22Rv1 (cell line): ENCODE results near the gene SERPING1.

Experiments used
- H3K27ac ChIP-seq: fragments of 450-650 bp; 2 replicates; pipeline ENCODE4 v1.5.1; 2017
- ZFX ChIP-seq: fragments of 450-650 bp; IDR thresholded peaks from 2 replicates; pipeline ENCODE4 v1.6.1; 2017; ENCODE audit warnings: antibody characterized with exemption, borderline replicate concordance
- TF ChIP-seq, protein P1 (sequence below): fragments of 450-650 bp; IDR thresholded peaks from 2 replicates; pipeline ENCODE4 v1.5.1; 2017; ENCODE audit warnings: mild to moderate bottlenecking

SERPING1 gene

DNA sequence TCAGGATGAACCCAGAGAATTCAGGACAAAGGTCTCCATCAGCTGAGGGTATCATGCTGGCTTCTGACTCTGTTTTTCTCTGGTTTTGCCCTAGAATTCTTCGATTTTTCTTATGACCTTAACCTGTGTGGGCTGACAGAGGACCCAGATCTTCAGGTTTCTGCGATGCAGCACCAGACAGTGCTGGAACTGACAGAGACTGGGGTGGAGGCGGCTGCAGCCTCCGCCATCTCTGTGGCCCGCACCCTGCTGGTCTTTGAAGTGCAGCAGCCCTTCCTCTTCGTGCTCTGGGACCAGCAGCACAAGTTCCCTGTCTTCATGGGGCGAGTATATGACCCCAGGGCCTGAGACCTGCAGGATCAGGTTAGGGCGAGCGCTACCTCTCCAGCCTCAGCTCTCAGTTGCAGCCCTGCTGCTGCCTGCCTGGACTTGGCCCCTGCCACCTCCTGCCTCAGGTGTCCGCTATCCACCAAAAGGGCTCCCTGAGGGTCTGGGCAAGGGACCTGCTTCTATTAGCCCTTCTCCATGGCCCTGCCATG is 16.8 kb downstream of the SERPING1 start:
- no peak overlapping the region for H3K27ac ChIP-seq
- TF ChIP-seq, protein P1, sequence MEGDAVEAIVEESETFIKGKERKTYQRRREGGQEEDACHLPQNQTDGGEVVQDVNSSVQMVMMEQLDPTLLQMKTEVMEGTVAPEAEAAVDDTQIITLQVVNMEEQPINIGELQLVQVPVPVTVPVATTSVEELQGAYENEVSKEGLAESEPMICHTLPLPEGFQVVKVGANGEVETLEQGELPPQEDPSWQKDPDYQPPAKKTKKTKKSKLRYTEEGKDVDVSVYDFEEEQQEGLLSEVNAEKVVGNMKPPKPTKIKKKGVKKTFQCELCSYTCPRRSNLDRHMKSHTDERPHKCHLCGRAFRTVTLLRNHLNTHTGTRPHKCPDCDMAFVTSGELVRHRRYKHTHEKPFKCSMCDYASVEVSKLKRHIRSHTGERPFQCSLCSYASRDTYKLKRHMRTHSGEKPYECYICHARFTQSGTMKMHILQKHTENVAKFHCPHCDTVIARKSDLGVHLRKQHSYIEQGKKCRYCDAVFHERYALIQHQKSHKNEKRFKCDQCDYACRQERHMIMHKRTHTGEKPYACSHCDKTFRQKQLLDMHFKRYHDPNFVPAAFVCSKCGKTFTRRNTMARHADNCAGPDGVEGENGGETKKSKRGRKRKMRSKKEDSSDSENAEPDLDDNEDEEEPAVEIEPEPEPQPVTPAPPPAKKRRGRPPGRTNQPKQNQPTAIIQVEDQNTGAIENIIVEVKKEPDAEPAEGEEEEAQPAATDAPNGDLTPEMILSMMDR = no peak
- no peak for TF ChIP-seq ZFX

- no peak for TF ChIP-seq ZFX
- TF ChIP-seq, protein P1 = no peak
- no peak overlapping the region for H3K27ac ChIP-seq
These were observed 17.8 kb downstream of the SERPING1 start for GRCh38 chr11:57615308-57615707.

DNA sequence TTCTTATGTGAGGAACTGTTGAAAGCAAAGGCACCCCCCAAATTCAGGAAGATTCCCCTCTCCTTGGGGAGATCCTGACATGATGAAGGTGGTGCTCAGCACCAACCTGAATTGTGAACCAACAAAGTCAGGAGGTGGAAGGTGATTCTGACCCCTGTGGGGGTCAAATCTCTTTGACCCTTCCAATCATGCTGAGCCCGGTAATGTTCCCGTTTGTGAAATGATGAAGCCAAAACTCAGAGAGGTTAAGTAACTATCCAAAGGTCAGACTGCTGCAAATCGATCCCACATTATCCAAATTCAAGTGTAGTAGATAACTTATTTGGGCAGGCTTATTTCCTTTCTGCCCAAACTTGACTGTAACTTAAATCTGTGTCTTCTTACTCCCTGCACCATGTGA is 19.1 kb downstream of the SERPING1 start:
- TF ChIP-seq ZFX = no peak
- TF ChIP-seq, protein P1 = no peak
- no peak overlapping the region for H3K27ac ChIP-seq

GRCh38 chr11:57618438-57618837 is 21.0 kb downstream of the SERPING1 start:
- H3K27ac ChIP-seq = no peak overlapping the region
- TF ChIP-seq, protein P1 = no peak
- TF ChIP-seq ZFX = no peak

DNA sequence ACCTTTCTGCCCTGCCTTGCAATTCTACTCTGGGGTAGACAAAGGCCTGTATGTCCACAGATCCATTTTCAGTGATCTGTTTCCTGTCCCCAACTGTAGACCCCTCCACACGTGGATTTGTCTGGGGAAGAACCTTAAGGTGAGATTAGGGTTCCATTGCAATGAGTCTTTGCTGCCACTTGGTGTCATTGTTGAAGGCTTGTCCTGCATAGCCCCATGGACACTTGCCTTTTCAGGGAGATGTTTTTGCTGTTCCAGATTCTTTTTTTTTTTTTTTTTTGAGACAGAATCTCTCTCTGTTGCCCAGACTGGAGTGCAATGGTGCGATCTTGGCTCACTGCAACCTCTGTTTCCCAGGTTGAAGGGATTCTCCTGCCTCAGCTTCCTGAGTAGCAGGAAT is 21.8 kb downstream of the SERPING1 start:
- TF ChIP-seq ZFX = no peak
- TF ChIP-seq, protein P1 = peak; percentile 18; the same call in 1 of the 2 replicates
- no peak overlapping the region for H3K27ac ChIP-seq

DNA sequence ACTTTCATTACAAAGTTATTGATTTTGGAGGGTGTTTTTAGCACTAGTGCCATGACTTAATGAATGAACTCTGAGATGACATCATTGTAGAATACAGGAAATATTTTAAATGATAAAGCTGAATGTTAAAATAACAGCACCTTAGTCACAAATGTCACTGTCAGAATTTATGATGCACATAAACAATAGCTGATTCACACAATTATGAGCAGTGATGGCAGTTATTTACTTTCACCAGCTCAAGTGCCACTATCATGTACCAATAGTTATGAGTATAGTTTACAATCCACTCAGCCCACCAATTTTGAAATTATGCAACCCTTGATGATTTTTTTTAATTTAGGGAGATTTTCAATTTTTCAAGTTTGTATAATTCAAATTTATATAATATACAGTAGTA is 23.0 kb downstream of the SERPING1 start:
- H3K27ac ChIP-seq = no peak overlapping the region
- TF ChIP-seq ZFX = no peak
- TF ChIP-seq, protein P1 = no peak

GRCh38 chr11:57622263-57622662 is 24.8 kb downstream of the SERPING1 start:
- H3K27ac ChIP-seq = no peak overlapping the region
- TF ChIP-seq, protein P1 = no peak
- no peak for TF ChIP-seq ZFX
